Endothelial cell of umbilical vein (primary cell): ENCODE measurements around the gene PHKG2.

ENCODE experiments used
- CTCF ChIP-seq, 2 donors: IDR thresholded peaks; 1 replicate in 1 of 2; 2 replicates in 1 of 2; pipeline ENCODE4 v1.5.1; 2011; ENCODE audit warnings: low read length in 2 of 2, mild to moderate bottlenecking in 2 of 2, moderate library complexity in 2 of 2, control low read depth in 1 of 2, inconsistent platforms in 1 of 2, low read depth in 1 of 2; ENCODE audit not compliant: insufficient read depth in 1 of 2; ENCODE audit errors: extremely low read depth in 1 of 2
- FOS ChIP-seq: IDR thresholded peaks from 2 replicates; pipeline ENCODE4 v1.6.1; 2011; ENCODE audit warnings: mild to moderate bottlenecking, low read length, moderate library complexity, borderline replicate concordance; ENCODE audit not compliant: insufficient read depth
- POLR2A ChIP-seq: IDR thresholded peaks from 2 replicates; pipeline ENCODE4 v1.6.1; 2012; ENCODE audit warnings: low read depth, mild to moderate bottlenecking, control low read depth, low read length

GRCh38 chr16:30786936-30787612 lies 38.8 kb downstream of the PHKG2 start, which contains the start of gene ZNF629:
- TF ChIP-seq CTCF (IDR thresholded peaks at IDR 0.05; ENCODE audit: extremely low read depth in 1 of 2, insufficient read depth in 1 of 2, low read depth in 1 of 2, low read length in 2 of 2) (no peak), POLR2A (no peak), FOS (no peak)
